Skeletal muscle tissue (tissue), 4 donors: ENCODE measurements around the gene IMMP2L. TPM values are rescaled to one million over a fixed set of nuclear protein-coding genes. Genes with fewer than 3 reads are reported as not detected.
"Not testable (repeated sequence)": the region's sequence is repeated elsewhere in the genome, so short reads cannot be mapped to it uniquely, and the experiment has no call there.

ENCODE experiments used
- H3K27ac ChIP-seq: one replicate; pipeline ENCODE4 v1.7.0; 2013; ENCODE audit warnings: mild to moderate bottlenecking, low read depth, low read length, inconsistent platforms
- H3K27me3 ChIP-seq, 3 donors: one replicate each; pipeline ENCODE4 v1.7.0; 2013; ENCODE audit warnings: low read length in 3 of 3; ENCODE audit not compliant: control insufficient read depth in 3 of 3, insufficient read depth in 3 of 3
- H3K36me3 ChIP-seq, 3 donors: one replicate each; pipeline ENCODE4 v1.7.0; 2013; ENCODE audit warnings: low read length in 3 of 3; ENCODE audit not compliant: control insufficient read depth in 3 of 3, insufficient read depth in 3 of 3
- H3K4me1 ChIP-seq, 3 donors: one replicate each; pipeline ENCODE4 v1.7.0; 2013; ENCODE audit warnings: low read length in 3 of 3, mild to moderate bottlenecking in 3 of 3; ENCODE audit not compliant: control insufficient read depth in 3 of 3, insufficient read depth in 3 of 3
- H3K4me3 ChIP-seq, 3 donors: one replicate each; pipeline ENCODE4 v1.7.0; 2013; ENCODE audit warnings: low read length in 3 of 3
- H3K9ac ChIP-seq, 3 donors: one replicate each; pipeline ENCODE4 v1.7.0; 2013; ENCODE audit warnings: low read length in 3 of 3, mild to moderate bottlenecking in 3 of 3, moderate library complexity in 2 of 3, low read depth in 1 of 3
- H3K9me3 ChIP-seq, 3 donors: one replicate each; pipeline ENCODE4 v1.7.0; 2013; ENCODE audit warnings: low read length in 3 of 3; ENCODE audit not compliant: control insufficient read depth in 3 of 3
- total RNA-seq: library from RNA; depleted of rRNA; stranded (reverse); fragments of >200 nt; gene quantifications from one replicate; pipeline ENCODE4 v1.2.3, GENCODE V29; 2014
- donor health status: Osteomylitis.

The IMMP2L gene
- total RNA-seq, 1 donor from 2014 or later: 15.7 TPM

- H3K27me3 ChIP-seq: no peaks in the 10 kb centered on the region
- no peak overlapping the region for H3K27ac ChIP-seq
- no peaks in the 10 kb centered on the region for H3K36me3 ChIP-seq
- no peaks in the 10 kb centered on the region for H3K9me3 ChIP-seq
- H3K9ac ChIP-seq: no peak overlapping the region
- H3K4me3 ChIP-seq: no peak overlapping the region
- H3K4me1 ChIP-seq: peaks cover 0 to 4% (median 3%) of the 10 kb centered on the region in 3 donors
These were observed 260.4 kb downstream of the IMMP2L start for GRCh38 chr7:111301891-111302290.

- Histone ChIP-seq H3K4me3 (no peak overlapping the region), H3K27me3 (no peaks in the 10 kb centered on the region), H3K9me3 (no peaks in the 10 kb centered on the region), H3K27ac (no peak overlapping the region), H3K4me1 (peaks cover 3 to 4% (median 4%) of the 10 kb centered on the region in 3 donors), H3K9ac (no peak overlapping the region), H3K36me3 (no peaks in the 10 kb centered on the region)
These were observed 267.8 kb downstream of the IMMP2L start for GRCh38 chr7:111294494-111294893.

GRCh38 chr7:111292026-111292470 lies 270.2 kb downstream of the IMMP2L start:
- H3K27me3 ChIP-seq: no peaks in the 10 kb centered on the region
- no peaks in the 10 kb centered on the region for H3K36me3 ChIP-seq
- H3K27ac ChIP-seq: no peak overlapping the region
- H3K4me1 ChIP-seq: peaks cover 0 to 4% (median 0%) of the 10 kb centered on the region in 3 donors
- H3K9me3 ChIP-seq: no peaks in the 10 kb centered on the region
- H3K4me3 ChIP-seq: no peak overlapping the region
- no peak overlapping the region for H3K9ac ChIP-seq

GRCh38 chr7:111290982-111291381 lies 271.3 kb downstream of the IMMP2L start:
- Histone ChIP-seq H3K4me3 (no peak overlapping the region), H3K36me3 (no peaks in the 10 kb centered on the region), H3K4me1 (peaks cover 0 to 4% (median 0%) of the 10 kb centered on the region in 3 donors), H3K27me3 (no peaks in the 10 kb centered on the region), H3K9me3 (no peaks in the 10 kb centered on the region), H3K9ac (no peak overlapping the region), H3K27ac (no peak overlapping the region)

- no peak overlapping the region for H3K9ac ChIP-seq
- no peak overlapping the region for H3K27ac ChIP-seq
- H3K4me1 ChIP-seq: peaks cover 0 to 4% (median 0%) of the 10 kb centered on the region in 3 donors
- no peaks in the 10 kb centered on the region for H3K27me3 ChIP-seq
- H3K36me3 ChIP-seq: no peaks in the 10 kb centered on the region
- no peaks in the 10 kb centered on the region for H3K9me3 ChIP-seq
- H3K4me3 ChIP-seq: no peak overlapping the region
These were observed 271.9 kb downstream of the IMMP2L start for GRCh38 chr7:111290419-111290818.

GRCh38 chr7:111288441-111288840 lies 273.9 kb downstream of the IMMP2L start:
- H3K27ac ChIP-seq, H3K4me3 ChIP-seq, H3K4me1 ChIP-seq, H3K9me3 ChIP-seq, H3K9ac ChIP-seq, H3K36me3 ChIP-seq, H3K27me3 ChIP-seq: not testable (repeated sequence)

GRCh38 chr7:111282626-111283025 lies 279.7 kb downstream of the IMMP2L start:
- Histone ChIP-seq H3K9me3 (no peaks in the 10 kb centered on the region), H3K36me3 (no peaks in the 10 kb centered on the region), H3K27ac (no peak overlapping the region), H3K4me1 (no peaks in the 10 kb centered on the region), H3K27me3 (no peaks in the 10 kb centered on the region), H3K4me3 (no peak overlapping the region), H3K9ac (no peak overlapping the region)

- H3K4me1 ChIP-seq: peaks cover 0 to 4% (median 0%) of the 10 kb centered on the region in 3 donors
These were observed 287.4 kb downstream of the IMMP2L start for GRCh38 chr7:111274857-111275256.

GRCh38 chr7:111272092-111272491 lies 290.2 kb downstream of the IMMP2L start:
- H3K9ac ChIP-seq: no peak overlapping the region
- H3K4me3 ChIP-seq: no peak overlapping the region
- H3K27ac ChIP-seq: no peak overlapping the region
- no peaks in the 10 kb centered on the region for H3K27me3 ChIP-seq
- H3K9me3 ChIP-seq: no peaks in the 10 kb centered on the region
- H3K4me1 ChIP-seq: peaks cover 0 to 7% (median 0%) of the 10 kb centered on the region in 3 donors
- no peaks in the 10 kb centered on the region for H3K36me3 ChIP-seq

More at GRCh38 chr7:111274857-111275256, 287.4 kb downstream of the IMMP2L start:
- H3K27ac ChIP-seq: no peak overlapping the region
- no peaks in the 10 kb centered on the region for H3K9me3 ChIP-seq
- H3K27me3 ChIP-seq: no peaks in the 10 kb centered on the region
- no peak overlapping the region for H3K9ac ChIP-seq
- H3K36me3 ChIP-seq: no peaks in the 10 kb centered on the region
- H3K4me3 ChIP-seq: no peak overlapping the region

- not testable (repeated sequence) for H3K4me3 ChIP-seq, H3K27ac ChIP-seq, H3K9me3 ChIP-seq, H3K9ac ChIP-seq, H3K27me3 ChIP-seq, H3K36me3 ChIP-seq
- peaks cover 0 to 12% (median 2%) of the 10 kb centered on the region in 3 donors for H3K4me1 ChIP-seq
These were observed 291.5 kb downstream of the IMMP2L start for GRCh38 chr7:111270794-111271193.
